ENCODE results near the gene ZNF124. TPM values are rescaled to one million over a fixed set of nuclear protein-coding genes. Genes with fewer than 3 reads are reported as not detected.

The ZNF124 gene
- total and polyA plus RNA-seq, 12 donors = 0.51 to 13.5 (median 10.0) TPM

- WGBS, 2 donors = 53 to 58% methylated on average over 1 of the region's 1 CpG
- Histone ChIP-seq H3K27ac (no peak overlapping the region), H3K4me1 (peaks cover 0 to 29% (median 21%) of the 10 kb centered on the region in 9 donors), H3K9me3 (no peaks in the 10 kb centered on the region), H3K27me3 (no peaks in the 10 kb centered on the region), H3K36me3 (peaks cover 0 to 7% (median 0%) of the 10 kb centered on the region in 9 donors), H3K4me3 (no peak overlapping the region)
- no peak for DNase-seq
- ATAC-seq = no peak
- no peak for TF ChIP-seq CTCF (IDR thresholded peaks at IDR 0.05)
- intact Hi-C loops (cut with DNase I) = loop anchor here in 2 of 10 donors (5.0 to 10.0 kb wide), 2 partner anchors 122 to 136 kb away; partner anchors contain the start of genes ZNF496 (in 1 of the 2) and ZNF670 (in 1 of the 2)
Measured at GRCh38 chr1:247212627-247213617, 41.1 kb upstream of the ZNF124 start.

GRCh38 chr1:247212012-247212411 lies 40.2 kb upstream of the ZNF124 start:
- no peaks in the 10 kb centered on the region for H3K27me3 ChIP-seq
- peaks cover 0 to 10% (median 0%) of the 10 kb centered on the region in 9 donors for H3K36me3 ChIP-seq
- intact Hi-C loops (cut with DNase I) = loop anchor here in 2 of 10 donors (5.0 to 10.0 kb wide), 2 partner anchors 123 to 135 kb away; partner anchors contain the start of genes ZNF496 (in 1 of the 2) and ZNF670 (in 1 of the 2)
- no peaks in the 10 kb centered on the region for H3K9me3 ChIP-seq
- peaks cover 0 to 36% (median 21%) of the 10 kb centered on the region in 9 donors for H3K4me1 ChIP-seq
- H3K4me3 ChIP-seq = no peak overlapping the region
- TF ChIP-seq CTCF (IDR thresholded peaks at IDR 0.05) = no peak
- H3K27ac ChIP-seq = no peak overlapping the region
- ATAC-seq (no peak), DNase-seq (no peak)
- 55 to 60% methylated on average over 5 of the region's 5 CpGs for WGBS, 2 donors

GRCh38 chr1:247211339-247211738 lies 39.5 kb upstream of the ZNF124 start:
- Histone ChIP-seq H3K27ac (peak overlapping the region in 8 of 10 donors; percentile 47 to 97 (median 92)), H3K9me3 (no peaks in the 10 kb centered on the region), H3K27me3 (no peaks in the 10 kb centered on the region), H3K4me1 (peaks cover 0 to 36% (median 21%) of the 10 kb centered on the region in 9 donors), H3K36me3 (peaks cover 0 to 17% (median 0%) of the 10 kb centered on the region in 9 donors), H3K4me3 (peak overlapping the region in 4 of 10 donors; percentile 85 to 96 (median 94))
- DNase-seq = no peak
- no peak for TF ChIP-seq CTCF (IDR thresholded peaks at IDR 0.05)
- ATAC-seq = no peak
- WGBS, 2 donors = 53 to 55% methylated on average over 7 of the region's 7 CpGs
- intact Hi-C loops (cut with DNase I) = loop anchor here in 3 of 10 donors (2.0 to 10.0 kb wide), 4 partner anchors 39 to 134 kb away; partner anchors contain the start of genes ZNF124 (in 1 of the 3), ZNF496 (in 1 of the 3), ZNF669 (in 1 of the 3) and ZNF670 (in 1 of the 3)

Data from heart right ventricle (tissue), 16 donors.